Naive thymus-derived CD4-positive, alpha-beta T cell (primary cell): ENCODE data around the gene HAL. TPM values are rescaled to one million over a fixed set of nuclear protein-coding genes. Genes with fewer than 3 reads are reported as not detected.

Experiments
- ATAC-seq: fragments of 150-1000 bp; cut with Tn5 transposase; 2 replicates; pipeline ENCODE4 v1.10.0; 2021; ENCODE audit warnings: mild to moderate bottlenecking, moderate library complexity
- CTCF ChIA-PET: fragments of 350-600 bp; sonication (Branson Sonifier 250); formaldehyde crosslinking; loops from one replicate; lab custom pipeline; 2021; ENCODE audit warnings: antibody characterized with exemption; lab: Charles Lee
- POLR2A ChIA-PET: fragments of 350-600 bp; sonication (Branson Sonifier 250); formaldehyde crosslinking; loops from one replicate; lab custom pipeline; 2021; ENCODE audit warnings: antibody characterized with exemption, inconsistent platforms; lab: Charles Lee
- DNase-seq, 9 donors: peaks; one replicate each; pipeline versions ENCODE4 v3.0.0 to v3.0.0-alpha.2; 2020 to 2022; ENCODE audit warnings: mixed read lengths in 1 of 9
- H3K27ac ChIP-seq: one replicate; pipeline ENCODE4 v1.7.0; 2013; ENCODE audit warnings: mild to moderate bottlenecking, low read depth, low read length, moderate library complexity
- H3K27me3 ChIP-seq, 2 donors: one replicate each; pipeline ENCODE4 v1.7.0; 2013; ENCODE audit warnings: low read length in 2 of 2, mild to moderate bottlenecking in 2 of 2, moderate library complexity in 2 of 2; ENCODE audit not compliant: control insufficient read depth in 2 of 2, insufficient read depth in 2 of 2
- H3K36me3 ChIP-seq, 3 experiments: 1 replicate in 2 of 3; 2 replicates in 1 of 3; pipeline ENCODE4 v1.7.0; 2013; ENCODE audit warnings: low read length in 3 of 3, mild to moderate bottlenecking in 3 of 3, moderate library complexity in 1 of 3; ENCODE audit not compliant: insufficient read depth in 3 of 3, control insufficient read depth in 2 of 3
- H3K4me1 ChIP-seq, 2 donors: one replicate each; pipeline ENCODE4 v1.7.0; 2013; ENCODE audit warnings: low read length in 2 of 2, mild to moderate bottlenecking in 2 of 2, moderate library complexity in 1 of 2; ENCODE audit not compliant: control insufficient read depth in 2 of 2, insufficient read depth in 2 of 2
- H3K4me3 ChIP-seq: 2 replicates; pipeline ENCODE4 v1.7.0; 2013; ENCODE audit warnings: mild to moderate bottlenecking, low read length
- H3K9me3 ChIP-seq, 3 experiments: 1 replicate in 2 of 3; 2 replicates in 1 of 3; pipeline ENCODE4 v1.7.0; 2013; ENCODE audit warnings: low read length in 3 of 3; ENCODE audit not compliant: control insufficient read depth in 2 of 3
- H3K27ac Mint-ChIP-seq, 9 donors: one replicate each; pipeline ENCODE4 v1.8.0; 2020 to 2022; ENCODE audit warnings: mixed read lengths in 9 of 9, mild to moderate bottlenecking in 8 of 9, moderate library complexity in 5 of 9, inconsistent platforms in 2 of 9
- H3K27me3 Mint-ChIP-seq, 5 donors: one replicate each; pipeline ENCODE4 v1.8.0; 2021 to 2022; ENCODE audit warnings: mixed read lengths in 5 of 5, mild to moderate bottlenecking in 1 of 5
- H3K36me3 Mint-ChIP-seq, 5 donors: one replicate each; pipeline ENCODE4 v1.8.0; 2020 to 2022; ENCODE audit warnings: mixed read lengths in 5 of 5, mild to moderate bottlenecking in 3 of 5, inconsistent platforms in 1 of 5
- H3K4me1 Mint-ChIP-seq, 7 donors: one replicate each; pipeline ENCODE4 v1.8.0; 2020 to 2022; ENCODE audit warnings: mixed read lengths in 7 of 7, mild to moderate bottlenecking in 3 of 7, inconsistent platforms in 1 of 7
- H3K4me3 Mint-ChIP-seq, 10 donors: one replicate each; pipeline ENCODE4 v1.8.0; 2020 to 2022; ENCODE audit warnings: mild to moderate bottlenecking in 10 of 10, mixed read lengths in 10 of 10, moderate library complexity in 6 of 10, inconsistent platforms in 2 of 10
- H3K9me3 Mint-ChIP-seq, 11 donors: one replicate each; pipeline ENCODE4 v1.8.0; 2020 to 2022; ENCODE audit warnings: mixed read lengths in 11 of 11, mild to moderate bottlenecking in 4 of 11, inconsistent platforms in 1 of 11, moderate library complexity in 1 of 11
- intact Hi-C, 2 donors: fragments of 100-400 bp; cut with micrococcal nuclease; formaldehyde crosslinking; loops; one replicate each; pipeline ENCODE4 v1.15.1; 2023
- polyA plus RNA-seq, 2 donors: library from polyadenylated mRNA; unstranded; fragments of 300-500 nt; fragmentation: Illumina TruSeq; gene quantifications; one replicate each; pipeline ENCODE4 v1.2.3, GENCODE V29; 2021
- total RNA-seq, 6 experiments: library from RNA in 5 of 6; stranded (reverse) in 5 of 6; gene quantifications; 1 replicate in 5 of 6; 2 replicates in 1 of 6; pipeline ENCODE4 v1.2.3 and lab custom pipeline; 2021 to 2026

The HAL gene
- total and polyA plus RNA-seq, 7 experiments from 2014 or later = 0.24 to 7.0 (median 1.1) TPM; not detected in 2

DNA sequence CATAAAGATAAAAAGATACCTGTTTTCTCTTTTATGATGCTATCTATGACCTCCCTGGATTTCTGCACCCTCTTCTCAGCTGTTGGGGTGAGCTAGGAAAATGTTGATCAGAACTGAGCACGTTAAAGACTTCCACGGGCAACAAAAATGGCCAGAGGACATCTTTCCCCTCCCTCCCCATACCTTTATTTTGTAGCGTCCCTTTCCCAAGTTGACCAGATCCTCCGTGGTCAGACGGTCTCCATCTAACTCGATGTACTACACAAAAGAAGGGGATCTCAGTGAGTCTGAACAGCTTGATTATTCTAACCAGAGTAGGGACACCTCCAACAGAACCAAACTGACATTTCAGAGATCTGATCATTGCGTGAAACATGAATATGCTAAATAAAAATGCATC is 2.2 kb downstream of the HAL start:
- ChIA-PET CTCF (interaction anchor here (0.7 to 1.7 kb wide), 2 partner anchors 16 to 75 kb away, joined by 3 to 8 read pairs; no protein-coding TSS in a partner anchor), POLR2A (no interaction called here)
- ATAC-seq = no peak
- Histone ChIP-seq H3K4me3 (no peak overlapping the region), H3K36me3 (no peaks in the 10 kb centered on the region), H3K9me3 (no peaks in the 10 kb centered on the region), H3K4me1 (no peaks in the 10 kb centered on the region), H3K27ac (no peak overlapping the region), H3K27me3 (no peaks in the 10 kb centered on the region)
- Mint-ChIP-seq H3K36me3 (peaks cover 0 to 8% (median 4%) of the 10 kb centered on the region in 5 donors), H3K27ac (no peak overlapping the region), H3K27me3 (peaks cover 0 to 7% (median 0%) of the 10 kb centered on the region in 5 donors), H3K4me1 (peaks cover 0 to 11% (median 3%) of the 10 kb centered on the region in 7 donors), H3K4me3 (no peak overlapping the region), H3K9me3 (no peaks in the 10 kb centered on the region)
- intact Hi-C loops = no loop called here
- no peak for DNase-seq

DNA sequence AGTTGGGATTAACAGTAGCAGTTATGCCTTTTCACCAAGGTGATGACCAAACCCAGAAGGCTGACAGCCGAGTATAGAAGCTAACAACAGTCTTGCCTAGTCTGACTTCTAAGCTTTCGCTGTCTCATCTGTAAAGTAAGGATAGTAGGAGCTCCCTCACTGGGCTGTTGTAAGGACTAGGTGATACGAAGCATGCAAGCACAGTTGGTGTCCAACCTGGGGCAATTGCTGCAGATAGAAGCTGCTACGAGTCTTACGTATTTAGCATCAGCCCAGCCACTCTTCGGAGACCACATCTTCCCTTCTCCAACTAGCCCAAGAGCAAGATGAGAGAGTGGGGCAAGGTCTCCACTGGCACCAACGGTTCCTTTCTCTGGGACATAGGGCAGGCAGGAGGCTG is 6.0 kb downstream of the HAL start:
- ATAC-seq (no peak), DNase-seq (no peak)
- POLR2A ChIA-PET = no interaction called here
- no peak overlapping the region for H3K27ac Mint-ChIP-seq
- no peaks in the 10 kb centered on the region for H3K4me1 ChIP-seq
- H3K27ac ChIP-seq = no peak overlapping the region
- intact Hi-C loops = no loop called here
- H3K9me3 Mint-ChIP-seq = no peaks in the 10 kb centered on the region
- no peak overlapping the region for H3K4me3 Mint-ChIP-seq
- no peak overlapping the region for H3K4me3 ChIP-seq
- no peaks in the 10 kb centered on the region for H3K27me3 ChIP-seq
- H3K9me3 ChIP-seq = no peaks in the 10 kb centered on the region
- no peaks in the 10 kb centered on the region for H3K36me3 ChIP-seq
- H3K4me1 Mint-ChIP-seq = peaks cover 0 to 3% (median 0%) of the 10 kb centered on the region in 7 donors
- H3K36me3 Mint-ChIP-seq = peaks cover 0 to 9% (median 0%) of the 10 kb centered on the region in 5 donors
- peaks cover 0 to 15% (median 0%) of the 10 kb centered on the region in 5 donors for H3K27me3 Mint-ChIP-seq
- CTCF ChIA-PET = interaction anchor here (2.5 kb wide), 1 partner anchor 8 kb away, joined by 9 read pairs; no protein-coding TSS in a partner anchor

DNA sequence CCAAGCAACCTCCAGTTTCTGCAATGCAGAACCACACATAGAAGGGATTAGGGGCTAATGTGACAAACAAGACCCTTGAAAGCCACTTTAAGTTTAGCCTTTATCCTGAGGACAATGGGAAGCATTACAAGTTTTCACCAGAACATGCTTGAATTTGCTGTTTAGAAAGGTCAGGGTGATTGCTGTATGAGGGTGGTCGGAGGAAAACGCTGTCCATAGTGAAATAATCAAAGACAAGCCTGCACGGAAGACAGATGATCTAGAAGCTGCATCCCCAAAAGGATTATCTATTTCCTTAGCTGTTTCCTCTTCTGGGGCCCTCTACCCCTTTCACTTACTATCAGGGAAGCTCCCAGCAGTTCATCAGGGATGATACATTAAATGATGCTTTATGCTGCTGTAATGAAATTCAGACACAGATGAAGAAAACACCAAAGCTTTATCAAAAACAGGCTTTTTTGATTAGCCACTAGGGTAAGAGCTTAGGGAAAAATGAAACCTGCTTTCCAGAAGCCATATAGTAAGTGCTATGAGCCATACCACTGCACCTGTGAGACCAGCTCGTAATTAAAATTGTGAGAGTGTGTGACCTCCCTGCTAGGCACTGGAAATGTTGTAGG is 6.5 kb downstream of the HAL start:
- intact Hi-C loops = no loop called here
- H3K4me3 ChIP-seq = no peak overlapping the region
- peaks cover 0 to 15% (median 0%) of the 10 kb centered on the region in 5 donors for H3K27me3 Mint-ChIP-seq
- no peak for ATAC-seq
- H3K9me3 ChIP-seq = no peaks in the 10 kb centered on the region
- no peak for DNase-seq
- no peak overlapping the region for H3K27ac Mint-ChIP-seq
- CTCF ChIA-PET = interaction anchor here (2.5 kb wide), 1 partner anchor 9 kb away, joined by 9 read pairs; no protein-coding TSS in a partner anchor
- peaks cover 0 to 9% (median 0%) of the 10 kb centered on the region in 5 donors for H3K36me3 Mint-ChIP-seq
- H3K36me3 ChIP-seq = no peaks in the 10 kb centered on the region
- no peaks in the 10 kb centered on the region for H3K9me3 Mint-ChIP-seq
- H3K4me1 ChIP-seq = no peaks in the 10 kb centered on the region
- POLR2A ChIA-PET = no interaction called here
- H3K27me3 ChIP-seq = no peaks in the 10 kb centered on the region
- peaks cover 0 to 3% (median 0%) of the 10 kb centered on the region in 7 donors for H3K4me1 Mint-ChIP-seq
- no peak overlapping the region for H3K4me3 Mint-ChIP-seq
- H3K27ac ChIP-seq = no peak overlapping the region

DNA sequence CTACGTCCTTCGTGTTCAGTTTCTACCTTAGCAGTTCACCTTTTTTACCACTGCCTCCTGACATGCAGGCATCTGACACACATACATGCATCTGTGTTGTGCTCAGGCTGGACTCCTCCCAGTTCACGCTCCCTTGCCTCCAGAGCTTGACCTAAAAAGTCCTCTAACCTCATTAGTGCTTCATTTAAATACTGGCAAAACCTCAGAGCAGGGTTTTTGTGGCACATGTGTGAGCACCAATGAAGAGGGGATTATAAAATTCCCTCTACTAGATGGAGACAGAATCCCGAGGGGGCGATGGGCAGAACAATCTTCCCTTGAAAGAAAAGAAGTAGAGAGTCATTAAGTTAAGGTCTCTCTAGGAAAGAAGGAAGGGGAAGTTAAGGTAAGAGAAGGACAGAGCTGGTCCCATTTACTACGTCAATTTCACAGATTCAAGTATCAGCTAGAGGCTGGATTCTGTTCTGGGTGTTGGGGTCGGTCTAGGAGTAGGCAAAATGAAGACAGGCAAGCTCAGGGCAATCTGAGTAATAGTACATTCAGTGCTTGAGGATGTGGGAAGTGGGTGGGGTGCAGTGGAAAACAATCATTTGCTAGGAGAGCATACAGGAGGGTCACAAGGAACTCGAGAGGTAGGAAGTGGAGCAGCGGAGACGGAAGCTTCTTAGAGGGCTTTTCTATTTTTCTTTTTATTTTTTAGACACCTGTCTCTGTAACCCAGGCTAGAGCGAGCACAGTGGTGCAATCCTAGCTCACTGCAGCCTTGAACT is 7.5 kb downstream of the HAL start:
- ATAC-seq = no peak
- intact Hi-C loops = no loop called here
- H3K27ac ChIP-seq = no peak overlapping the region
- H3K36me3 Mint-ChIP-seq = peaks cover 0 to 9% (median 0%) of the 10 kb centered on the region in 5 donors
- H3K9me3 ChIP-seq = no peaks in the 10 kb centered on the region
- H3K4me1 ChIP-seq = no peaks in the 10 kb centered on the region
- H3K27me3 ChIP-seq = no peaks in the 10 kb centered on the region
- no peak for DNase-seq
- H3K4me3 ChIP-seq = no peak overlapping the region
- no peak overlapping the region for H3K27ac Mint-ChIP-seq
- H3K4me1 Mint-ChIP-seq = peaks cover 0 to 3% (median 0%) of the 10 kb centered on the region in 7 donors
- POLR2A ChIA-PET = no interaction called here
- no peaks in the 10 kb centered on the region for H3K9me3 Mint-ChIP-seq
- H3K4me3 Mint-ChIP-seq = no peak overlapping the region
- CTCF ChIA-PET = interaction anchor here (2.5 kb wide), 1 partner anchor 10 kb away, joined by 9 read pairs; no protein-coding TSS in a partner anchor
- H3K36me3 ChIP-seq = no peaks in the 10 kb centered on the region
- H3K27me3 Mint-ChIP-seq = peaks cover 0 to 15% (median 0%) of the 10 kb centered on the region in 5 donors

DNA sequence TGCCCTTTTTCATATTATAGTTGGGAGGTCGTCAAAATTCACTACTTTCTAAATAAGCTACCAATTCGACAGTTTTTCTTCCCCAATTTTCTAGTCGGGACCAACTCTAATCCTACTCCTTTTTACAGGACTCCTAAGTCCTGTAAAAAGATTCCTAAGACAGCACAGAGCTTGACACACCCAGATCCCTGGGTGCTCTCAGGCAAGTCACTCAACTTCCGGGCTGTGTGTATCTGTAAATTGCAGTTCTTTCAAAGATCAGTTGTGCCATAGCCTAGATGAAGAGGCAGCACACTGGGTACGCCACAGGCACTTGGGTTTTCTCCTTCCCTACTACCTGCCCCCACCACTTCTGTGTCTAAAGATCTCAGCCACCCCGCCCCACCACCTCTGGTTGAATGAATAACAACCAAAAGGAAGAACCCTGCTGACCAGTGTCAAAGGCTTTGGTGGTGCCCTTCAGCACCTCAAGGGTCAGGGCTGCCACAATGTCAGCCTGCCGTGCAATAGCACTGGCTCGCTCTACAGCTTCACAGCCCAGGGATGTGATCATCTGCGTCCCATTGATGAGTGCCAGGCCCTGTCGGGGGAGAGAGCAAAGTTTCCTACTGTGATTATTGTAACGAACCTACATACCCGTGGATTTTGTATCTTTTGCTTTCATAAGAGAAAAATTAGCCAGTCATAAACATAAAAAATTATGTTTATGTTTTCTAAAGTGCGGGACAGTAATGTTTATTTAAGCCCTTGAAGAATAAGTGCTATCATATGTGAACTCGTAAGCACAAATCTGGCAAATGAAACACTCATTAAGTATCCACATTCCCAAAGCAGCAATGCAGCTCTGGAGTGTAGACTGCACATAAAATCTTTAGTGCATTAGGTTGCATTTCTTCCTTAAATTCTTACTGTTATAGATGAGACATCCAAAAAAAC is 9.2 kb downstream of the HAL start:
- intact Hi-C loops = no loop called here
- H3K4me3 ChIP-seq = no peak overlapping the region
- no peaks in the 10 kb centered on the region for H3K4me1 ChIP-seq
- ChIA-PET POLR2A (no interaction called here), CTCF (no interaction called here)
- no peaks in the 10 kb centered on the region for H3K9me3 ChIP-seq
- Mint-ChIP-seq H3K4me1 (peaks cover 0 to 3% (median 0%) of the 10 kb centered on the region in 7 donors), H3K36me3 (peaks cover 0 to 5% (median 0%) of the 10 kb centered on the region in 5 donors), H3K27me3 (peaks cover 0 to 11% (median 0%) of the 10 kb centered on the region in 5 donors), H3K27ac (no peak overlapping the region), H3K9me3 (no peaks in the 10 kb centered on the region), H3K4me3 (no peak overlapping the region)
- no peak overlapping the region for H3K27ac ChIP-seq
- no peaks in the 10 kb centered on the region for H3K27me3 ChIP-seq
- no peaks in the 10 kb centered on the region for H3K36me3 ChIP-seq
- ATAC-seq = no peak
- DNase-seq = no peak

DNA sequence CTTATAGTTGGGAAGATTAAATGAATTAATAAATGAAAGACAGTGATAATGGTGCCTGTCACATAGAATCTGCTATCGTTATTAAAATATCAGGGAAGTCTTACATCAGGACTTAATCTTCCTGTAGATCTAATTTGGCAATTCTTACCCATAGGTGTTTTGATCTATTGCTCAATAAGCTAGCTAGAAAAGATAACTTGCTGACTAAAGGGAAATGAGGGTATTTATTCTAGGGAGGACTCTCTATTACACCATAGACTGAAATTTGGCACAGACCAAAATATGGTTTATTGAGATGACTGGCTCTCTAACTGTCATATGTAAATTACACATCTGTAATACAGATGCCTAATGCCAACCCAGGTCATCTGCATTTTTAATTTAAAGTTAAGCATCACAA is 11.5 kb downstream of the HAL start:
- H3K27ac ChIP-seq = no peak overlapping the region
- no peaks in the 10 kb centered on the region for H3K9me3 ChIP-seq

More for the DNA sequence above, 11.5 kb downstream of the HAL start:
- Histone ChIP-seq H3K36me3 (no peaks in the 10 kb centered on the region), H3K27me3 (no peaks in the 10 kb centered on the region), H3K4me3 (no peak overlapping the region), H3K4me1 (no peaks in the 10 kb centered on the region)
- POLR2A ChIA-PET = no interaction called here
- no peak for ATAC-seq
- H3K4me3 Mint-ChIP-seq = no peak overlapping the region
- no peak for DNase-seq
- H3K4me1 Mint-ChIP-seq = peaks cover 0 to 3% (median 0%) of the 10 kb centered on the region in 7 donors
- intact Hi-C loops = no loop called here
- H3K27ac Mint-ChIP-seq = no peak overlapping the region
- H3K9me3 Mint-ChIP-seq = no peaks in the 10 kb centered on the region
- CTCF ChIA-PET = no interaction called here
- H3K27me3 Mint-ChIP-seq = peaks cover 0 to 8% (median 0%) of the 10 kb centered on the region in 5 donors
- H3K36me3 Mint-ChIP-seq = peaks cover 0 to 5% (median 0%) of the 10 kb centered on the region in 5 donors
